KG1 (cell line): ENCODE data around the gene ERRFI1.

Experiments
- DNase-seq: peaks from one replicate; lab custom pipeline; 2025; lab: John Stamatoyannopoulos, UW

ERRFI1 gene

GRCh38 chr1:8018492-8019228, 7.4 kb downstream of the ERRFI1 start:
- DNase-seq, result no peak

DNA sequence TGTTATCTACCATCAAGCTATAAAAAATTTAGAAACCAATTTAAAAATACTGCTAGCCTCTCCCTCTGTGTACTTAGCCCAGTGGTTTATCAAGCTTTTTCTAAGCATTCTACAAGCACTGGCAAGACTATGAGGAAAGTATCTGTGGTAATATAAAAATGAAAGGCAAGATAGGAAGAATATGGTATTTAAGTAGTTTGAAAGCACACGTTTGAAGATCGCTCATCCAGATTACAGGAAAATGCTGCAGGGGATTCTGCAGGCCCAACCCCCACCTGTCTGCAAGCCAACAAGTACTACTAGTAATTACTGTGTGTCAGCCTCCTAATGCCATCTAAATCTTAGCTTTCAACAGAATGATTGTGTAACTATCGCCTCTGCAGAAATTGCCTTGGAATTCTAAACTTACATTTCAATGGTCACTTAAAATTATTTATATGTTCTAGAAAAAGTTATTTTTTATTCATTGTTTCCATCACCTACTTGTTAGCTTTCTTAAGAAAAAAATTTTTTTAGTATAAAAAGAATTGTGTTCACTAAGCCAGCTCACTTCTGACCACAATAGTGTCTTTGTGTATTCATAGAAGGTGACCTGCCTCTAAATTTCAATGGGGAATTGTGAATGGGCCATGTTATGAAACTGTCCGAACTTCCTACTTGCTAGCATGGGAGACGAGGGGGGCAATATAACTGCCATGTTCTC, 8.5 kb downstream of the ERRFI1 start:
- DNase-seq, result no peak

GRCh38 chr1:8016895-8017241, 9.2 kb downstream of the ERRFI1 start:
- no peak for DNase-seq

GRCh38 chr1:8016210-8016894, 9.8 kb downstream of the ERRFI1 start:
- DNase-seq, result no peak

DNA sequence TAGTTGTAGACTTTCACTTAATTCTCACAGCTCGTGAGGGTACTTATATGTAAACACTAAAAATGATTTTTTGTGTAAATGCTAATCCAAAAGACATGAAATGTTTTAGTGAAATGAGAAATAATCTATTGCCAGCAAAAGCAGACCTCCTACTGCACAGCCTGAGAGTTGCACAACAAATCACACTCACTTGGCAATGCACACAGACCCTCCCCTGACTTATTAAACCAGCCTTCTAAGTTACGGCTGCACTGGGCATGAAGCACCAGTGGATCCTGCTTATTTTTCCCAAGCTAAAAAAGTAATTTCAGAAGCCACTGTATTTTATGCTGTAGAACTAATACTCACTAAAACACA, 10.3 kb downstream of the ERRFI1 start:
- DNase-seq, result no peak

DNA sequence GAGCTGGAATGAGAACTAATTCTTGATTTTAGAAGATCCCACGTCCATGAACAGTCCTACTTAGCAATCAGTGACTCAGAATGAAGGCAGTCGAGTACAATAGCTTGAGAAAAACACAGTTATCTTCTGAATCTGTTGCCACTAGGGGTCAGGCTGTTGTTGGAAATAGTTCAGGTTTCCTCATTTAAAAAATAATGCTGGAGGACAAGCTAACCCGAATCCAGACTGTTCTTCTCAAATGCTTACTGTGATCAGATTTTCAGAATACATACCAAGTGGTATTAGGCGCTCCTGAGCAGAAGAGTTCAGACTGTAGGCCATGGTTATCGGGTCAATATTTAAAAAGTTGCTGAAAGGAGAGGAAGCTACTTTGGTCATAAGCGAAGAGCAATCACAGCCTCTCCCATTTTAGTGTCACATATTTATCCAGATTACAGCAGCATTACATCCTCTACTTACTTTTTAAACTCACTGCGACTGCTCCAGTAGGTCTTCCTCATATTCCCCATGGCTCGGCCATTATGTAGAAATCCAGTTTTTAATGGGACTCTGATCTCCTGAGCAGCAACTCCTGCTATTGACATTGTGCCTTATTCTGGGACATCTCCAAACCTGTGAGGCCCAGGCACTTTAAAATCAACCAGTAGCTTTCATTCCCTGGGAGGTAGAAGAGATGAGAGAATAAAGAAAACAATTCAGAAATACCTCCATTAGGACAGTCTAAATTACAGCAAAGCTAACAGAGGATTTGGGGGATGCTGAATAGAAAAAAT, 10.9 kb downstream of the ERRFI1 start:
- DNase-seq, result peak; percentile 25

- DNase-seq, result no peak
Measured at GRCh38 chr1:8014381-8014988, 11.6 kb downstream of the ERRFI1 start.

GRCh38 chr1:8013800-8014199, 12.3 kb downstream of the ERRFI1 start:
- no peak for DNase-seq

DNA sequence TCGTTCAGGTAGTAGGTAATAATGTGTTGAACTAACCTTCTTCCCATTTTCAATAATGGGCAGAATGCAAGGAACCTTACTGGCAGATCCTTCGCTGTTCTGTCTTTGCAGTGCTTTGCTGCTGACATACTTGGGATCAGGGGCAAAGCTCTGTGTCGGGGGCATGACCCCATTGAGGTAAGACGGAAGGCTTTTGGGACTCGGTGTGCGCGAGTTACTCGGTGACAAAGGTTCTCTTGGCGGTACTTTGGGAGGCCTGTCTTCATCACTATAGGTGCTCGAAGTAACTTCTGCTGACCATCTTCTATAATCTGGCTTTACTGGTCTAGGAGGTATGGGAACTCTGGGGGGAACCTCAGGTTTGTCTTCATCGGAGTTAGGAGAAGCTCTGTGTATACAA, 12.7 kb downstream of the ERRFI1 start:
- no peak for DNase-seq

GRCh38 chr1:8012955-8013354, 13.2 kb downstream of the ERRFI1 start:
- no peak for DNase-seq

GRCh38 chr1:8011923-8012858, 13.9 kb downstream of the ERRFI1 start:
- DNase-seq, result no peak

DNA sequence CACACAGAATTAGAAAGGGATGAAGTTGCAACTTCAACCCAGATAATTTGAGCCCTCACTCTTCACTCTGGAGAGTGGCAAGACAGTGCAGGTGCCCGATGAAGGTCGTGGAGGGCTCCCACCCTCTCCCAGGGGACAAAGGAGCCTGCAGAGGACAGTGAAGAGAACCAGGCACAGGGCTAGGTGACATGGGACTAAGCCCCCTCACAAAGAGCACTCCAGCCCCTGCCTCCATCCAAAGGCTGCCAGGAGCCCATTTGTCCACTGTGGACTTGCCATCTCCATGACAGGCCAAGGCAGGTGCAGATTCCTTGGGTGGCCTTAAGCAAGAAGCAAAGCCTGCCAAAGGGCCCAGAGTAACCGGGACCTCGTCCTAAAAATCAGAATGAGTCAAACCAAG, 15.1 kb downstream of the ERRFI1 start:
- no peak for DNase-seq

GRCh38 chr1:8010080-8010664, 15.9 kb downstream of the ERRFI1 start:
- DNase-seq, result no peak

DNA sequence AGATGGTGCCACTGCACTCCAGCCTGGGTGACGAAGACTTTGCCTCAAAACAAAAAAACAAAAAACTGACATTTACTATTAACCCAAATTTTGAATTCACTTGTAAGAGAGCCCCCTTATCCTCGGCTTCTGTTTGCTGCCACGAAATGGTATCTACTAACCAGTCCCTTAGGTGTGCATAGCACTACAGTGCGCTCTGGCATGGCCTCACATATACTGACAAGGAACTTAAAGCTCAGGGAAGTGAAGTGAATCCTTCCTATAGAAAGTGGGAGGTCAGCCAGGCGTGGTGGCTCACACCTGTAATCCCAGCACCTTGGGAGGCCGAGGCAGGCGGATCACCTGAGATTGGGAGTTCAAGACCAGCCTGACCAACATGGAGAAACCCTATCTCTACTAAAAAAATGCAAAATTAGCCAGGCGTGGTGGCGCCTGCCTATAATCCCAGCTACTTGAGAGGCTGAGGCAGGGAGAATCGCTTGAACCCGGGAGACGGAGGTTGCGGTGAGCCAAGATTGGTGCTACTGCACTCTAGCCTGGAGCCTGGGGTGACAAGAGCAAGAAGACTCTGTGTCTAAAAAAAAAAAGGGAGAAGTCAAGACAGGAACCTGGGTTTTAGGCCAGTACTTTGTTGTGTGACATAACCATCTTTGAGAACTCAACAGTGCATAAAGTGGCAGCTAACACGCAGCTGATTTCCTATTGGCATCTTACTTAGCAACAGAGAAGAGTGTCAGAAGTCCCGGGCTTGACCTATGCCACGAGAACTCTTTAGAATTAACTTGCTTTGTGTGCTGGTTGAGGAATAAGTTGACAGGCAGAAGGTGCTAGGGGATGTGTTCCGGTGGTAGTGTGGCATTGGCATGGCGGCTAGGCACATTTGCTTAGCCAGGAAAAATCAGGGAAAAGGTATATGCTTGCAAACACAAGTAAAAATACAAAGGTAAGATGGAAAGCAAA, 16.8 kb downstream of the ERRFI1 start:
- no peak for DNase-seq

DNA sequence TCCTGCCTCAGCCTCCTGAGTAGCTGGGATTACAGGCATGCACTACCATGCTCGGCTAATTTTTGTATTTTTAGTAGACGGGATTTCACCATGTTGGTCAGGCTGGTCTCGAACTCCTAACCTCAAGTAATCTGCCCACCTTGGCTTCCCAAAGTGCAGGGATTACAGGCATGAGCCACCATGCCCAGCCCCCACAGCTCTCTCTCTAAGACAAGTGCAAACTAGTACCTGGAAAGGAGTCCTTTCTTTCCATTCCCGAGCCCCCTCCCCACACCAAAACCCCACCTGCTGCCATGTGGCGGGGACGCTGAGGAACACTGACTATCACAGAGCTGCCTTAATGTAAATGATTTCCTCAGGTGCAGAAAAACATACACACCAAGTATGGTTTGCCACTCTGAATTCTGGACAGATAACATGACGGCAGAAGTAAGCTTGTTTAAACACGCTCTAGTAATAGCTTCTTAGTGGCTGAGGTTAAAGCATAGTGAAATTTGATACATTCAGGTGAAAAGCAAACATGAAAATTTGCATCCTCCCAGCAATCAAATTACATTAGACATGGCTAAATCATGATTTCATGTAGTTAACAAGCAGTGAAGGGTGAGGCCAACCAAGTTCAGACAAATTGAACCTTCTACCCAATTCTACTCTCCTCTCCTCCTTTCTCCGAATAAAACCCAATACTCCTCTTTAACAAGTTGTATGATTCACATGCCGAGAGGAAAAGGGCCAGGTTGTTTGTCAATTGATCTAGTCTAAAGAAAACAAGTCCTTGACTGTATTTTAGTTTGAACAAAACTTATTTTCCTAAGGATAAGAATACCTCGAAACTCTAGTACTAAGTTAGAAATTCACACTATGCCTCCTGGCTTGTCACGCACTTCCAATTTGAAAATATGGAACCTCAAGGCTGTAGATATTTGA, 19.8 kb downstream of the ERRFI1 start:
- no peak for DNase-seq

- DNase-seq, result no peak
Measured at GRCh38 chr1:8004803-8005573, 21.1 kb downstream of the ERRFI1 start.

- DNase-seq, result no peak
Measured at GRCh38 chr1:8004113-8004802, 21.9 kb downstream of the ERRFI1 start.
